HG02642 (cell line): ENCODE measurements around the gene KIAA0586.
"Not testable (repeated sequence)": the region's sequence is repeated elsewhere in the genome, so short reads cannot be mapped to it uniquely, and the experiment has no call there.

Source experiments
- ATAC-seq: cut with Tn5 transposase; IDR thresholded peaks from one replicate; pipeline ENCODE4 v1.9.1; 2021; ENCODE audit warnings: mild to moderate bottlenecking; ENCODE audit not compliant: unreplicated experiment, poor library complexity

KIAA0586 gene

GRCh38 chr14:58540749-58541632, 113.5 kb downstream of the KIAA0586 start:
- ATAC-seq, result no peak

GRCh38 chr14:58541633-58542022, 114.1 kb downstream of the KIAA0586 start:
- ATAC-seq, result no peak

- ATAC-seq, result no peak
Observed at GRCh38 chr14:58543253-58543652, 115.7 kb downstream of the KIAA0586 start.

- ATAC-seq, result no peak
Observed at GRCh38 chr14:58547649-58548048, 120.1 kb downstream of the KIAA0586 start.

- no peak for ATAC-seq
Observed at GRCh38 chr14:58549105-58549757, 121.7 kb downstream of the KIAA0586 start.

- no peak for ATAC-seq
Observed at GRCh38 chr14:58553959-58554358, 126.4 kb downstream of the KIAA0586 start.

- ATAC-seq, result no peak
Observed at GRCh38 chr14:58555647-58556046, 128.1 kb downstream of the KIAA0586 start.

- no peak for ATAC-seq
Observed at GRCh38 chr14:58557242-58557641, 129.7 kb downstream of the KIAA0586 start.

- no peak for ATAC-seq
Observed at GRCh38 chr14:58560208-58560607, 132.7 kb downstream of the KIAA0586 start.

- no peak for ATAC-seq
Observed at GRCh38 chr14:58562141-58562540, 134.6 kb downstream of the KIAA0586 start.

- ATAC-seq, result no peak
Observed at GRCh38 chr14:58563978-58564377, 136.5 kb downstream of the KIAA0586 start.

- no peak for ATAC-seq
Observed at GRCh38 chr14:58565832-58566231, 138.3 kb downstream of the KIAA0586 start.

GRCh38 chr14:58566979-58567378, 139.5 kb downstream of the KIAA0586 start:
- ATAC-seq, result no peak

- no peak for ATAC-seq
Observed at GRCh38 chr14:58568322-58568721, 140.8 kb downstream of the KIAA0586 start.

GRCh38 chr14:58571256-58571655, 143.7 kb downstream of the KIAA0586 start:
- no peak for ATAC-seq

GRCh38 chr14:58571769-58572472, 144.4 kb downstream of the KIAA0586 start:
- ATAC-seq, result no peak

- ATAC-seq, result no peak
Observed at GRCh38 chr14:58572473-58572853, 144.9 kb downstream of the KIAA0586 start.

GRCh38 chr14:58572863-58573262, 145.3 kb downstream of the KIAA0586 start:
- ATAC-seq, result no peak

- ATAC-seq, result no peak
Observed at GRCh38 chr14:58574623-58575022, 147.1 kb downstream of the KIAA0586 start.

- ATAC-seq, result no peak
Observed at GRCh38 chr14:58575956-58576355, 148.4 kb downstream of the KIAA0586 start.

- ATAC-seq, result not testable (repeated sequence)
Observed at GRCh38 chr14:58580035-58580434, 152.5 kb downstream of the KIAA0586 start.
